ENCODE data around the gene DDRGK1.

Gene DDRGK1

DNA sequence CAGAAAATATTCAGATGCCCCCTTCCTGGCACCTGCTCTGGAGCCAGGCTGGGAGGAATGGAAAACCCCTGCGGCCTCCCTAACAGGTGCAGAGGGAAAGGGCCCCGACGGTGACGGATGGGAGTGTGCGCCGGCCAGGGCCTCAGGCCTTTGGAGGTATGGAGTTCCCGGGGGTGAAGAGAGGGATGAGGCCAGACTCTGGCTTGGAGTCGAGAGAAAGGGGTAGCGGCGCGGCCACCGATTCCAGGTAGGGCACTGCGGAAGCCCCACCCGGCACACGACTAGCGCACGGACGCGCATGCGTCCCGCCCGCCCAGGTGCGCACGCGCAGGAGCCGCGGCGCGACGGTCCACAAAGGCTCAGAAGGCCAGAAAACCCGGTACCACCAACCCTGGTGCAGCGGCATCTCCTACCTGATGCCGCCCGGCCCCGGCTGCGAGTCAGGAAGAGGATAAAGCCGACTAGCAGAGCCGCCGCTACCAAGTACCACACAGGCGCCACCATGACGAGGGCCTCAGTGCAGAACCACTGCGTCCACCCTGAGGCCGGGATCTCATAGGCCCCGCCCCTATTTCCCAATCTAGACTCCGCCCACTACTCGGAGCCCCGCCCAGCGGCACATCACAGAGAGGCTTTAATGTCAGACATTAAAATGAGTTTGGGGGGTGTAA, at the start of gene DDRGK1:
Gene DDRGK1 (minus strand): TSS at position 559 of the 671 bp plus-strand sequence. CDS start 55 bp downstream, at position 504.
- peak; percentile 74 for DNase-seq

DNA sequence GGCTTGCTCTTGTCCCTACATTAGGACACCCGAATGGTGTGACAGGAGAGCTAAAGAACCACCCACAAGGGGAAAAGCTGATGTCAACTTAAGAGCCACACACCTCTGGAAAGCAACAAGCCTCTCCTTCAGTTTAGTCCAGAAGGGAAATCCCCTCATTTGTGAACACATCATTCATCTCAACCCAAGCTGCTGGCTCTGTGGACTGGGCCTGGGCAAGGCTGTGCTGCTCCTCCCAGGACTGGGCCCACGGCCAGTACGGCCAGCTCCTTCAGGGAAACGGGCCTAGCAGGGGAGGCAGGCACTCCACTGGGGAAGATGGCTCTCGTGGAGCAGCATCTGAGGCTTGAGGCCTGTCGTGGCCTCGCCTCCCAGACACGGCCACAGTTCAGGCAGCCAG, 47.3 kb upstream of the DDRGK1 start:
- no peak for DNase-seq

DNA sequence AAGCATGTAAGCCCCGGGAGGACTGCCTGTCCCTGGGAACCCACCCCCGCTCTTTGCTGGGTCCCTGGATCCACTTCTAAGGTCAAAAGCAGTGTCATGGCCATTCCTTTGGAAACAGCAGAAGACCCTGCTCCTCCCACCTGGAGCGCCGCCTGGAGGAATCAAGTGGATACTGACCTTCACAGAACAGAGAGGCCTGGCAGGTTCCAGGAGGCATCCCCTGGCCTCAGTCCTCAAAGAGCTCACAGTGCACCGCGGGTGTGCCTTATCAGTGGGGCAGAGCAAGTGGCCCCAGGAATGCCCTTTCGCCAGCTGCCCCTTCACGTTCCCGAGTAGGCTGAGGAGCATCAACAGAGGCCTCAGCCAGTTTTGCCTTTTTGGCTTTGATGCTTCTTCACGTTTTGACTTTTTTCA, 45.6 kb upstream of the DDRGK1 start:
- DNase-seq, result no peak

DNA sequence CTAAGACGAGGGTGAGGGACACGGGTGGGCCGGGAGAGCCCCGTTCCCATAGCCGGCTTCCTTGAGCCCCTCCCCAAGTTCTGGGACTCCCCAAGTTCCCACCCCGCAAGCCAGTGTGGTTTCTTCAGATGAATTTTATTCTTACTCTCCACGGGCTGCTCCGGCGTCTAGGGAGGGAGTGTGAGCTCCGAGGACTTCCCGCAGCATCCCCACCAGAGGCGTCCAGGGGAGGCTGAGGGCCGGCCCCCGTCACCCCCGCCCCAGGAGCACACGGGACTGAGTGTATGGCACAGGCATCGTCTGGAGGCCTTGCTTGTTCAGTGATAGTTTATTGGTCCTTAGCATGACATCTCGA, 44.5 kb upstream of the DDRGK1 start:
- DNase-seq, result no peak

DNA sequence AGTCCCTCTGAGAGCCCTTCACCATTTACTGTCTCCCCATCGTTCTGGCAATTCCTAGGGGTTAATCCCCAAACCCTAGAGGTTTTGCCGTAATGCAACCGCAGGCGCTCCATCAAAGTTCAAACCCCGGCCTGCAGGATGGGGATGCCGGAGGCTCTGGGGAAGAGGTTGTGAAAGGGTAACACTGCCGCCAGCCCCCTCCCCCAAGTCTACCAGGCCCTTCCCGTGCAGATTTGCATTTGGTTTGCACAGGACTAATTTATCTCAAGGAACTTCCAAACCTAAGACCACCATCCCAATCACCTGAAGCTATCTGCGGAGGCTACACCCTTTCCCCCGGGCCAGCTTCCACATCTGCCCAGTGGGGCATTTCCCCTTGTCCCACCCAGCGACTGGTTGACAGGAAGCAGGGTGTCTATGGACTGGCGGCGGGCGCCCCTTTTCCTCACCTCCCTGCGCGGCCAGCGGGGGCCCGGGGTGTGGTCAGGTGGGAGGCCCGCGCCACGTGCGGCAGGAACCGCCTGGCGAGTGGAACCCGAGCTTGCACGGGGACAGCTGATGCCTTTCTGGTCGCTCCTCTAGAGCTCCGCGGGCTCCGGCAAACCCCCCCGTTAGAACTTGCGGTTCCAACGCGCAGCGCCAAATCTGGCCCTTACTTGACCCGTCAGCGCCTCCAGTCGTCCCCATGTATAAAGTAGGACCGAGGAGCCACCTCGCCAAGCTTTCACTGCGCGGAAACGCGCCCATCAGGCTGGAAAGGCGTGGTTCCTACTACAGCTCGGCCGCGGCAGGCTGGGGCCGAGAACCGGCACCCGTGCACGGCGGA, 43.9 kb upstream of the DDRGK1 start:
- no peak for DNase-seq

DNA sequence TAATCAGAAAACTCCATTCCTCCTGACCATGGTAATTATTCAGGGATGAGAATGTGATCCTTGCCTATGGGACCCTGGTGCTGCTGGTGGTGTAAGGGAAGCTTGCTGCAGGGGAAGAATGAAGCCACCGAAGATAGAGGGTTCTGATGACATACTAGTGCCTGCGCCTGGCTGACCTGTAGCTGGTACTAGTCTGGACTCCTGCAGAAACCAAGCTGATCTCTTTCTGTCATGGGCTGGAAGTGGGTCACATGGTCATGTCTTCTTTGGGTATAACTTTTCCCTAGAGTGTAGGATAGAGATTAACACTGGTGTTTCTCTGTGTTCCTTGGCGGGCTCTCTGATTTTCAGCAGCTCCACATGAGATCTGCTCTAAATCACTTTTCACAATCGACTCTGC, 43.2 kb upstream of the DDRGK1 start:
- no peak for DNase-seq

DNA sequence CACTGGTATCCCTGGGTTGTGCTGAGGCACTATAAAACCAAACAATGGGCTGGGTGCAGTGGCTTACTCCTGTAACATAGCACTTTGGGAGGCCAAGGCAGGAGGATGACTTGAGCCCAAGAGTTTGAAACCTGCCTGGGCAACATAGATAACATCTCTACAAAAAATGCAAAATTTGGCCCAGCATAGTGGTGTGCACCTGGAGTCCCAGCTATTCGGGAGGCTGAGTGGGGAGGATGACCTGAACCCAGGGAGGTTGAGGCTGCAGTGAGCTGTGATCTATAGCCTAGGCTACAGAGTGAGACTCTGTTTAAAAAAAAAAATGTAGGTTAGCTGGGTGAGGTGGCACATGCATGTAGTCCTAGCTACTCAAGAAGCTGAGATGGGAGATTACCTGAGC, 42.2 kb upstream of the DDRGK1 start:
- DNase-seq, result no peak

DNA sequence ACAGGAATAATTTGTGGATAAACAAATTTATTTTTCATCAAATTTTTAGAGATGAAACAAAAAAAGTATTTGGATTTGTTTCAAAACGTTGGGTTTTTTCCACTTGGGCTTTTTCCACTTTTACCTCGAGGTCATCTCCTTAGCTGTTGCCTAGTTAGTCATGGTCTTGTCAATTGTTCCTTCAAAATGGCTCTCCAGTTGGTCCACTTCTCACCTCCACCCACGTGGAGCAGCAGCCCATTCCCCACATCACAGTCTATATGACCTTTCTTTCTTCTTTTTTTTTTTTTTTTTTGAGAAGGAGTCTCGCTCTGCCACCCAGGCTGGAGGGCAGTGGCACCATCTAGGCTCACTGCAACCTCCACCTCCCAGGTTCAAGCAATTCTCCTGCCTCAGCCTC, 41.2 kb upstream of the DDRGK1 start:
- no peak for DNase-seq

DNA sequence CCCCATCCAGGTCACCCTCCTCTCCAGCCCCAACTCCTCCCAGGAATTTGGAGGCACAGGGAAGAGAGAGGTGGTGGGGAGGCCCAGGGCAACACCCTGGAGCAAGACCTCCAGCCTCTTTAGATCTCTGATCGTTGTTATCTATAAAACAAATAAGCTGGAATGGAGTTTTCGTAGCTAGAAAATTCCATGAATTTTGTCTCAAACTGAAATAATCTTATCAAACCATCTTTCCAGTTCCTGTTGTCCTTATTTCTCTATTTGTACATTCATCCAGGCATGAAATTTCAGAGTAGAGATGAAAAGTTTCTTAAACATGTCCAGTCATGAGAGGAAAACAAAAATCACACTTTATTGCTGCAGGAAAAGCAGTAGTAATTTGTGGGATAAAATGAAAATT, 40.7 kb upstream of the DDRGK1 start:
- DNase-seq, result no peak

DNA sequence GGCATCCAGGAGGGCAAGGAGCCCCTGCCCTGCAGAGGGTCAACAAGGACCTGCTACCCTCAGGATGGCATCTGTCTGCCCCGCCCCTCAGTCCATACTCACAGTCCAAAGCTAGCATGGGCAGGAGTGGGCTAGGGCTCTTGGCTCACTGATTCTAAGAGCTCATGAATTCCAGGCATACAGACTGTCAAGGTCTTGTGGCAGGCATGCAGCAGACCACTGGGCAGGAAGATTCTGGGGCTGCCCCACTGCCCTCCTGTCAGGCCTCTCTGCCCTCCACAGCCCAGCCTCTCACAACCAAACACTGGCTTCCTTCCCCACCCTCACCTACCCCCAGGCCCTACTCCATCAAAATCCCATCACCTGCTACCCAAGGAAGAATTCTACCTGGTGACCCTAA, 40.1 kb upstream of the DDRGK1 start:
- no peak for DNase-seq

DNA sequence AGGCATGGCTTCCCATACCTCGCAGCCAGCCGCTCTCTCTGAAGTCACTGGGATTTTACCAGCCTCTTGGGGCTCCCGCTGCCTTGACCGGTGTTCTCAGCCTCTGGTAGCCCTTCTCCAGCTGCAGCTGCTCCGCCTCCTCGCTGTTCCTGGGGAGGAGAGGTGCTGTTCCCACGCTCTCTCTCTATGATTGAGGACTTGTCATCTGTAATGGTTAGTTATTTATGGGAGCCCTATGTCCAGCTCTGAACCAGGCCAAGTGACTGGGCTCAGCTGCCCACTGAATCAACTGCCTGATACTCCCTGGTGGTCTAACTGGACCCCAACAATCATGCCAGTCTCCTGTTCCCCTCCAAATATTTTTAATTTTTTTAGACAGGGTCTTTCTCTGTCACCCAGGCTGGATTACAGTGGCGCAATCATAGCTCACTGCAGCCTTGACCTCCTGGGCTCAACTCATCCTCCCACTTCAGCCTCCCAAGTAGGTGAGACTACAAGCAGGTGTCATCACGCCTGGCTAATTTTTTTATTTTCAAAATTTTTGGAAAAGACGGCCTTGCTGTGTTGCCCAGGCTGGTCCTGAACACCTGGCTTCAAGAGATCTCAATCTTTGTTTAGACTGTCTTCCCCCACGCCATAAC, 39.4 kb upstream of the DDRGK1 start:
- no peak for DNase-seq

DNA sequence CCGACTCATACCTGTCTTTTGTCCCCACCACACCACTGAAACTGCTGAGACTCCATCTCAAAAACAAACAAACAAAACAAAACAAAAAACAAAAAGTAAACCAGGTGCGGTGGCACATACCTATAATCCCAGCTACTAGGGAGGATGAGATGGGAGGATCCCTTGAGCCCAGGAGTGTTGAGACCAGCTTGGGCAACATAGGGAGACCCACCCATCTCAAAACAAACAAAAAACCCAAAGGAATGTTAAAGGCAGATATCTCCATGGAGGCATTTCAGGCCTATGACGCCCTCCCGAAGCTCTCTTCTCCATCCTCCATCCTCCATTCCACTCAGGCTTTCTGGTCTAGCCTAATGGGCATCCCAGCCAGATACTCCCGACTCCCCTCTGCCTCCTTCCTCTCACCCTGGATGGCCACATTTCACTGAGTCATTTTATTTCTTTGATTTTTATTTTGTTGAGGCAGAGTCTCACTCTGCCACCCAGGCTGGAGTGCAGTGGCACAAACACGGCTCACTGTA, 37.8 kb upstream of the DDRGK1 start:
- DNase-seq, result no peak

DNA sequence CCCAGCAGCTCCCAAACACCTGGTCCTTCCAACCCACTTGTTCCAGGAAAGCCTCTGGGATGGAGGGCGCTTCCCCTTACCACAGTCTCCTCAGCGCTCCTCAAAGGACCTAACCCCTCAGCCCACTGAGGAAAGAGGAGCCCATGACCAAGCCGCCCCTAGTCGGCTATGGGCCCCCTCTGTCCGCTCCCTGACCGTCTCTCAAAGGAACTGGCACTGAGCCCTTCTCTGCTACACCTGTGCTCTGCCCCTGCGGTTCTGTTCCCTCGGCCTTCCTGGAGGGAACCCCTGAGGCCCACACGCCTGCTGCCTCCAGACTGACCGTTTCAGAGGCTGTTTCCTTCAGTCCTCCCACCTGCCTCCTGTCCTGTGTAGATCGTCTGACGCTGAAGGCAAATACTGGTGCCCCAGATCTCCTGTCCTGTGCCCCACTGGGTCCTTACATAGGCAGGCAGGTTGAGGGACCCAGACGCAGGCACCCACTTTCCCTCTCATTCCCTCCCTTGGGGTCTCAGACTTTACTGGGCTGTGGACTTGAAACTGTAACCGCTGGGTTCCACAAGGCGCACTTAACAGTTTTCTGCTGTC, 36.4 kb upstream of the DDRGK1 start:
- DNase-seq, result no peak

DNA sequence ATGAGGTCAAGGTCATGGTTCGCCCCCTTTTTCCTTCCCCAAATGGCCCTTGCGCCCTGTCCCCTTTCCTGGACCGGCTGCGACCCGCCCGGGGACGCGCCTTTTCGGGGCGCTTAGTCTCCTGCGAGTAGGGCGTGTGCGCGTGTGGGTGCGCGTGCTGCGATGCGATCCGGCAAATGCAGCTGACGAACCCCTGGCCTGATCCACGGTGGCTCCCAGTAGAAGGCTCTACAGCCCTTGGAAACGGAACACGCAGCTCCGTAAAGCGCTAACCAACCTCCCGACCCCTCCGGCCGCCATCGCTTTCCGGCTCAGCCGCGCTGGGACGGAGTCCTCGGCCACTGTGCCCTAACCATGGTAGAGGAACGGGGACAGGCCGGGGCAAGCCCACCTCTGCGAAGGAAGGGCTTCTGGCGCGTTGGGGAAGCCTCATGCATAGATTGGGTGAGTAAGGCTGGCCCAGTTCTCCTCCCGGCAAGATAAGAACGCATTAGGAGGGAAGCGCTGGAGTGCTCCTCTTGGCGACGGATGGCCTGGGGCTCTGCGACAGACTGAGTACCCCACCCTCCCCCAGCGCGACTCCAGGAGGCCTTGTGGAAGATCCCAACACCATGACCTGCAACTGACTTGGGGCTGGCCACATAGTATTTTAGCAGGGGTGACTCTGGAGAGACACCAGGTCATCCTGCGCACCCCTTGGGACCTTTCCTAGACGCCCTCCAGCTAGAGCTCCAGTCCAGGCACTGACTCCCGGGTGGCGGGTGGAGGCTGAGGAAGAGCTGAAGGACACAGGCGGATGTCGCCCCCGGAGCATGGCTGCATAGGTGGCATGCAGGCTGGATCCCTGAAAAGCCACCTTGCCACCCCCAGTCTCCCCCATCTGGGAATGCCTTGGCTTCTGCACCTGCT, 35.6 kb upstream of the DDRGK1 start:
- no peak for DNase-seq

DNA sequence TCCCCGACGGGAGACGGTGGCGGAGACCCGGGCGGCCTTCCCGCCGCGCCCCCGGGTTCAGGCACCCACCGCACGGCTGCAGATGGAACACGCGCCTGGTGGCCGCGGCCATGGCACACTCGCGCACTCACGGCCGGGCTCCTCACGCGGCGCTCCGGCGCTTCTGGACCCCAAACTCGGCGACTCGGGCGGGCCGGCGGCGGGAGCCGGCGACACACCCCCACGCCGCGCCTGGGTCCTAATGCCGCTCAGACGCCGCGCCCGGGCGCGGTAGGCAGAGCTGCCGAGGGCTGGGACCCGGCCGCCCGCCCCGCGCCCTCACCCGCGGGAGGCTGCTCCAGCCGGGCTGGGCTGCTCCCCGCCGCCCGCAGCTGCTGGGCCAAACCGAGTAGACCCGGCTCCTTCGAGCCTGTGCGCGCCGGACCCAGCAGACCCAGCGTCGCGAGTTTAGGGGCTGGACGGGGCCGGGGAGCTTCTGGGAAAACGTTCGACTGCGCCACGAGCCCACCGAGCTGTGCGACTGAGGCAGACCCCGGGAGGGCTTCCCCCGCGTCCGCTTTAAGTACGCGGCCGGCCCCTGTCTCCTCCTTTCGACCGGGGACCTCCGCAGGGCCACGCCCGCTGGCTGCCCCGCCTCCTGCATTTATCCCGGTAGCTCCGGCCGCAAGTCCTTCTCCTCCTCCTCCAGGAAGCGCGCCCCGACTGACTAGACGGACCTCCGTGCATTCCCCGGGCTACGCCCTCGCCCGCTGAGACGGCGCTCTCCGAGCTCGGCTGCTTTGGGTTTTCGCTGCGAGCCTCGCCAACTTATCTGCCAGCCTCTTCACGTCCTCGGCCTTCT, 34.8 kb upstream of the DDRGK1 start, which contains the start of gene SLC4A11:
Gene SLC4A11 (minus strand): TSS at position 165 of the 841 bp plus-strand sequence. CDS start 53 bp downstream, at position 112.
- DNase-seq, result no peak

DNA sequence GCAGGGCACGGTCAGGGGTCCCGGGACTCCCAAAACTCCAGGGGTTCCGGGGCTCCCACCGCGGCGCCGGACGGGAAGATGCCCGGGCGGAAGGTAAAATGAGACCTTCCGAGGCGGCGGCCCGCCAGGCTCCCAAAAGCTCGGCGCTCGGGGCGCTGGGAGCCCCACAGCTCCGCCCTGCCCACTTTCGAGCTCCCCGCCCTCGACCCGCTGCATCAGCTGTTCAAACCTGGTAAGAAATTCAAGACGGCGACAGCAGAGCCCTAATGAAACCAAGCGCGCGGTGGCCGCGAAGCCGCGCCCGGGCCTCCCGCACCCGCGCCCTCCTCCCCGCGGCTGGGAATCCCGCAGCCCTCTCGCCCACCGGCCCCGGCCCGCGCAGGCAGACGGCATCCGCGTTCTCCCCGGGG, 34.1 kb upstream of the DDRGK1 start:
- DNase-seq, result no peak

DNA sequence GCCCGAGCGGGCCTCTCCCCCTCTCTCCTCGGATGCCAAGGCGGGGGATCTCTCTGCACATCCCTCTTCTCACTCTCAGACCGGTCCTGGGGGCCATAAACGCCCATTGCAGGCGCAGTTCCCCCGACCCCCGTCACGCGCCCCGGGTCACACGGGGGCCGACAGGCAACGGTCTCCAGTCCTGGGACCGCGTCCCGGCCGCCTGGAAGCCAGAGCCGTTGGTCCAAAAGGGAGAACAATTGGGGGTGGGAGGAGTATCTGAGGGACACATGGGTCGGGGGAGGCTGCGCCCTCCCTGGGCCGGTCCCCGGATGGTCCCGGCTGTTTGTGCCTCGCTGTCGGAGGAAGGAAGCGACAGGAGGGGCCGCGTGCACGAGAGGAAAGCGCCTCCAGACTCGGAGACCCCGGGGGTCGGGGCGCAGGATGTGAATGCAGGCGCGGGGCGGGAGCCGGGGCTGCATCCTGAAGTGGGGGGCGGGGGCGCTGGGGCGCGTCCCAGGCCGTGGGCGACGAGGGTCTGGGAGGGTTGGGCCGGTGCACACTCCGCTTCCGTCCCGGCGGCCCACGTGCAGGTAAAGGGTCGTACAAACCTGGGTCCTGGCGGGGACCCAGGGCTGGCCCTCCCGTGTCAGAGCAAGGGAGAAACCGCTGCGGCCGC, 33.6 kb upstream of the DDRGK1 start:
- no peak for DNase-seq

DNA sequence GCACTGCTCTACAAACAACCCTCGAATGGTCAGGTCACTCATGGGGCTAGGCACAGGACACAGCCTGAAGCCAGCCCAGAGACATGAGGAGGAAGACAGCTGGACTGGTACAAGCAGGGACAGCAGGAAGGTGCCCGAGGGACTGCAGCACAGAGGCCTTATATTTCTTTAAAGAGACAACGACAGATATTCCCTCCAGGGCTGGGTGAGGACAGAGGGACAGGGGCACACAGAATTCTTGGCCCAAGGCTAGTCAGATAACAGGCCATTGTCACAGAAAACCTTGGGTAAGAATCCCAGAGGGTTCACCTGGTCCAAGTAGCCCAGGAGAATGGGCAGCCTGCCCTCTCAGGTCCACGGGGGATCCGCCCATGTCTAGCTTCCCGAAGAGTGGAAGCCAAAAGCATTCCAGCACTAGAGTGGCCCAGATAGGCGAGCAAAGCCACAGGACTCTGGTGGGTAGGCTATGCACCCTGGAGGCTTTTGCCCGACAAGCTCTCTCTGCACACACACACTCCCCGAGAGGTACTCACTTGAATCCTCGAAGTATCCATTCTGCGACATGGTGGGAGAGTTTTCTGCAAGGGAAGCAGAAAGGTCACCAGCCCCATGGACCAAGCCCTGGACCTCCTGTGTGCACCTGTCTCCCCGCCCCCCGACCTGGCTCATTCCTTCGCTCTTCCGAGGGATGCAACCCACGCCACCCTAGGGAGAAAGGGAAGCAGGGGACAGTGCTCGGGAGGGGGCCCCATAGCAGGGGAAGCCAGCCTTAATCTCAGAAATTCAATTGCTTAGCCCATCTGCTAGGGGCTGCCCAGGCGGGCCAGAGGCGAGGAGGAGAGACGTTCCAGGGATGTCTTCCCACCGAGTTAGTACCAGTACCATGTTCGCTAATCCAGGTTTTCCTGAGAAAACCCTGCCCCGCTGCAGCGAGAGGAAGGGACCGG, 32.8 kb upstream of the DDRGK1 start:
- no peak for DNase-seq

DNA sequence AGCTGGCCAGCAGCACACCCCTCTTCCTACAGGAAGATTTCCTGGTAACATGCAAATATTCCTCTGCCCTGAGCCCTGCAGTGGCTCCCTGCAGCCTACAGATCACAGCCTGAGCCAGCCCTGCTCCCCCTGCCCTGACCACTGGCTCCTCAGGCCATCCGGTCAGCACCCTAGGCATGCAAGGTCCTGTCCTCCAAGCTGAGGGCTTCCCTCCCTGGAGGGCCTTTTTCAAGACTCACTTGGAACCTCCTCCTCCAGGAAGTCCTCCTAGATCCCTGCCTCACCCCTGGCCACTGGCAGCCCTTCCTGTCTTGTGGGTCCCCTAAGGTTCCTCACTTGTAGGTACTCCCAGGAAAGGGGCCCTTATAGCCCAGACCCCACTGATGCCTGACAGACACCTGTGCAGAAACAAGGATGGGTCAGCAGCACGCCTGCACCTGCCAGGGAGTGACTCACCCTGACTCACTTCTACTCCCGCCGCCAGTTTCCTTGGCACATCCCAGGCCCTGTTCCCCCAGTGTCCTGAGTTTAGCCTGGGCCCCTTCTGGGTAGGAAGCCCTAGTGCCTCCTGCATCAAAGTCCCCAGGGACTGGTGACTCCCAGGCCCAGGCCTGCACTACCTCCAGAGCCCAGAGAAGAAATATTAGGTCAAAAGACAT, 31.3 kb upstream of the DDRGK1 start:
- DNase-seq, result no peak

Measured in NCI-H1436 (cell line).